Neuronal stem cell (in vitro differentiated cells): ENCODE results near the gene COLEC11.

Experiments used
- DNase-seq: peaks from one replicate; pipeline ENCODE4 v3.0.0-alpha.2; 2013; ENCODE audit warnings: low spot score
- H2AFZ ChIP-seq: one replicate; pipeline ENCODE4 v1.6.1; 2013; ENCODE audit warnings: mild to moderate bottlenecking, low read length, inconsistent platforms
- H2AK5ac ChIP-seq: 2 replicates; pipeline ENCODE4 v1.6.1; 2013; ENCODE audit warnings: low read depth, mild to moderate bottlenecking, inconsistent platforms, low read length, moderate library complexity, mixed read lengths
- H2BK120ac ChIP-seq: 2 replicates; pipeline ENCODE4 v1.6.1; 2013; ENCODE audit warnings: low read depth, mild to moderate bottlenecking, inconsistent platforms, low read length, moderate library complexity, mixed read lengths
- H2BK12ac ChIP-seq: one replicate; pipeline ENCODE4 v1.6.1; 2013; ENCODE audit warnings: low read length, inconsistent platforms
- H2BK15ac ChIP-seq: 2 replicates; pipeline ENCODE4 v1.6.1; 2013; ENCODE audit warnings: mild to moderate bottlenecking, low read length, inconsistent platforms, mixed read lengths
- H2BK5ac ChIP-seq: one replicate; pipeline ENCODE4 v1.6.1; 2013; ENCODE audit warnings: inconsistent platforms, mild to moderate bottlenecking, low read length, moderate library complexity
- H3K14ac ChIP-seq: one replicate; pipeline ENCODE4 v1.6.1; 2013; ENCODE audit warnings: low read length, inconsistent platforms
- H3K18ac ChIP-seq: 2 replicates; pipeline ENCODE4 v1.6.1; 2013; ENCODE audit warnings: low read length, inconsistent platforms
- H3K23ac ChIP-seq: 2 replicates; pipeline ENCODE4 v1.6.1; 2013; ENCODE audit warnings: low read depth, mild to moderate bottlenecking, mixed read lengths, low read length, inconsistent platforms; ENCODE audit not compliant: poor library complexity
- H3K27ac ChIP-seq: replicated peaks from 3 replicates; pipeline ENCODE4 v1.5.1; 2013; ENCODE audit warnings: low read length, inconsistent platforms
- H3K27me3 ChIP-seq, 3 experiments: 2 replicates each; pipeline ENCODE4 v1.6.1; 2013; ENCODE audit warnings: low read length in 3 of 3, mild to moderate bottlenecking in 2 of 3, inconsistent platforms in 1 of 3, low read depth in 1 of 3, mixed read lengths in 1 of 3, moderate library complexity in 1 of 3; ENCODE audit not compliant: control insufficient read depth in 3 of 3, insufficient read depth in 3 of 3
- H3K36me3 ChIP-seq, 2 donors: replicated peaks in 1 of 2; 2 replicates each; pipeline ENCODE4 v1.6.1; 2013; ENCODE audit warnings: low read length in 2 of 2; ENCODE audit not compliant: control insufficient read depth in 2 of 2, insufficient read depth in 2 of 2
- H3K4ac ChIP-seq: 2 replicates; pipeline ENCODE4 v1.6.1; 2013; ENCODE audit warnings: inconsistent platforms, mild to moderate bottlenecking, low read length, moderate library complexity
- H3K4me1 ChIP-seq, 2 donors: 1 replicate in 1 of 2; 2 replicates in 1 of 2; pipeline ENCODE4 v1.6.1; 2013; ENCODE audit warnings: low read length in 2 of 2, low read depth in 1 of 2; ENCODE audit not compliant: control insufficient read depth in 2 of 2, insufficient read depth in 1 of 2
- H3K4me2 ChIP-seq: one replicate; pipeline ENCODE4 v1.6.1; 2013; ENCODE audit warnings: mild to moderate bottlenecking, low read length, inconsistent platforms; ENCODE audit not compliant: insufficient read depth, poor library complexity, severe bottlenecking
- H3K4me3 ChIP-seq, 2 donors: 2 replicates each; pipeline ENCODE4 v1.5.1; 2013; ENCODE audit warnings: low read length in 2 of 2, mild to moderate bottlenecking in 2 of 2, inconsistent platforms in 1 of 2, moderate library complexity in 1 of 2
- H3K79me1 ChIP-seq: one replicate; pipeline ENCODE4 v1.6.1; 2013; ENCODE audit warnings: low read depth, mild to moderate bottlenecking, inconsistent platforms, low read length, moderate library complexity
- H3K9ac ChIP-seq: one replicate; pipeline ENCODE4 v1.6.1; 2013; ENCODE audit warnings: mild to moderate bottlenecking, low read depth, low read length, inconsistent platforms; ENCODE audit not compliant: poor library complexity
- H3K9me3 ChIP-seq, 2 donors: replicated peaks in 1 of 2; 2 replicates each; pipeline versions ENCODE3 to v1.6.1; 2013; ENCODE audit warnings: low read length in 2 of 2, mild to moderate bottlenecking in 2 of 2, inconsistent platforms in 1 of 2, low read depth in 1 of 2, mixed read lengths in 1 of 2, moderate library complexity in 1 of 2; ENCODE audit not compliant: control insufficient read depth in 2 of 2, insufficient read depth in 1 of 2
- H4K8ac ChIP-seq: one replicate; pipeline ENCODE4 v1.6.1; 2013; ENCODE audit warnings: low read depth, mild to moderate bottlenecking, inconsistent platforms, low read length, moderate library complexity
- H4K91ac ChIP-seq: one replicate; pipeline ENCODE4 v1.6.1; 2013; ENCODE audit warnings: low read length, low read depth, mild to moderate bottlenecking, inconsistent platforms; ENCODE audit not compliant: poor library complexity
- WGBS, 2 donors: extraction: QIAGEN DNeasy Blood & Tissue Kit; methylation state at CpG; one replicate each; pipeline ENCODE4 v1.1.7; 2013; ENCODE audit warnings: missing lambda C conversion rate in 2 of 2, mixed read lengths in 1 of 2; ENCODE audit not compliant: insufficient read length in 2 of 2, insufficient replicate concordance in 1 of 2; ENCODE audit errors: extremely low coverage in 2 of 2; 5-methylcytosine and 5-hydroxymethylcytosine counted together

COLEC11 gene

GRCh38 chr2:3622967-3623366 lies 28.1 kb downstream of the COLEC11 start:
- Histone ChIP-seq H3K9ac (no peak overlapping the region), H3K79me1 (no peaks in the 10 kb centered on the region), H3K14ac (no peak overlapping the region), H3K4me1 (peaks cover 0 to 3% of the 10 kb centered on the region in 2 donors), H3K9me3 (peaks cover 0 to 4% of the 10 kb centered on the region in 2 donors), H3K4ac (no peak overlapping the region), H3K27me3 (no peaks in the 10 kb centered on the region), H3K4me3 (no peak overlapping the region), H4K91ac (no peak overlapping the region), H2BK12ac (no peak overlapping the region), H3K18ac (no peak overlapping the region), H2AK5ac (no peak overlapping the region), H2AFZ (no peak overlapping the region), H2BK5ac (no peak overlapping the region), H4K8ac (no peak overlapping the region), H3K4me2 (no peak overlapping the region), H2BK15ac (no peak overlapping the region), H3K27ac (no peak overlapping the region), H3K23ac (no peak overlapping the region), H3K36me3 (no peaks in the 10 kb centered on the region), H2BK120ac (no peak overlapping the region)
- DNase-seq: no peak
- no CpG with 5 or more reads among the region's 1 CpG for WGBS, 2 donors

GRCh38 chr2:3624059-3624794 lies 29.3 kb downstream of the COLEC11 start:
- Histone ChIP-seq H4K91ac (no peak overlapping the region), H3K9ac (no peak overlapping the region), H3K79me1 (no peaks in the 10 kb centered on the region), H3K27me3 (no peaks in the 10 kb centered on the region), H3K36me3 (no peaks in the 10 kb centered on the region), H4K8ac (no peak overlapping the region), H3K4ac (no peak overlapping the region), H3K14ac (no peak overlapping the region), H2AFZ (no peak overlapping the region), H2BK12ac (no peak overlapping the region), H3K4me2 (no peak overlapping the region), H3K4me1 (peaks cover 0 to 3% of the 10 kb centered on the region in 2 donors), H3K18ac (no peak overlapping the region), H3K27ac (no peak overlapping the region), H2BK120ac (no peak overlapping the region), H3K23ac (no peak overlapping the region), H2BK15ac (no peak overlapping the region), H2BK5ac (no peak overlapping the region), H3K4me3 (no peak overlapping the region), H2AK5ac (no peak overlapping the region), H3K9me3 (peaks cover 0 to 4% of the 10 kb centered on the region in 2 donors)
- DNase-seq: no peak
- no CpG with 5 or more reads among the region's 4 CpGs for WGBS, 2 donors

GRCh38 chr2:3625186-3625585 lies 30.3 kb downstream of the COLEC11 start:
- Histone ChIP-seq H3K4ac (no peak overlapping the region), H3K4me2 (no peak overlapping the region), H3K79me1 (no peaks in the 10 kb centered on the region), H3K9ac (no peak overlapping the region), H4K8ac (no peak overlapping the region), H2AK5ac (peak overlapping the region; percentile 19), H3K27ac (no peak overlapping the region), H2BK12ac (no peak overlapping the region), H3K18ac (no peak overlapping the region), H3K23ac (no peak overlapping the region), H3K14ac (no peak overlapping the region), H3K9me3 (peaks cover 0 to 4% of the 10 kb centered on the region in 2 donors), H3K4me3 (no peak overlapping the region), H3K27me3 (no peaks in the 10 kb centered on the region), H3K4me1 (peaks cover 0 to 3% of the 10 kb centered on the region in 2 donors), H2BK120ac (no peak overlapping the region), H2BK15ac (no peak overlapping the region), H3K36me3 (no peaks in the 10 kb centered on the region), H4K91ac (no peak overlapping the region), H2BK5ac (no peak overlapping the region), H2AFZ (no peak overlapping the region)
- no CpG with 5 or more reads among the region's 8 CpGs for WGBS, 2 donors
- no peak for DNase-seq

- no peaks in the 10 kb centered on the region for H3K36me3 ChIP-seq
- no peak overlapping the region for H4K91ac ChIP-seq
- no peak for DNase-seq
- no peak overlapping the region for H2BK12ac ChIP-seq
- no peak overlapping the region for H2BK120ac ChIP-seq
- H3K4me3 ChIP-seq: no peak overlapping the region
- WGBS, 2 donors: no CpG with 5 or more reads among the region's 12 CpGs
- no peak overlapping the region for H3K27ac ChIP-seq
- no peak overlapping the region for H2BK5ac ChIP-seq
- no peaks in the 10 kb centered on the region for H3K79me1 ChIP-seq
- H3K9ac ChIP-seq: no peak overlapping the region
- H3K4ac ChIP-seq: no peak overlapping the region
- H3K27me3 ChIP-seq: no peaks in the 10 kb centered on the region
- no peak overlapping the region for H2BK15ac ChIP-seq
- H2AFZ ChIP-seq: peak overlapping the region; percentile 72
- H3K4me1 ChIP-seq: peaks cover 0 to 3% of the 10 kb centered on the region in 2 donors
- no peak overlapping the region for H2AK5ac ChIP-seq
- no peaks in the 10 kb centered on the region for H3K9me3 ChIP-seq
- H3K23ac ChIP-seq: no peak overlapping the region
- no peak overlapping the region for H4K8ac ChIP-seq
- no peak overlapping the region for H3K18ac ChIP-seq
- no peak overlapping the region for H3K14ac ChIP-seq
- no peak overlapping the region for H3K4me2 ChIP-seq
Observed at GRCh38 chr2:3626118-3626811, 31.4 kb downstream of the COLEC11 start.
